ENCODE results near the gene DNAH6. TPM values are rescaled to one million over a fixed set of nuclear protein-coding genes. Genes with fewer than 3 reads are reported as not detected.

The DNAH6 gene
- total and polyA plus RNA-seq, 11 donors, result 0.05 to 0.75 (median 0.10) TPM; not detected in 2

DNA sequence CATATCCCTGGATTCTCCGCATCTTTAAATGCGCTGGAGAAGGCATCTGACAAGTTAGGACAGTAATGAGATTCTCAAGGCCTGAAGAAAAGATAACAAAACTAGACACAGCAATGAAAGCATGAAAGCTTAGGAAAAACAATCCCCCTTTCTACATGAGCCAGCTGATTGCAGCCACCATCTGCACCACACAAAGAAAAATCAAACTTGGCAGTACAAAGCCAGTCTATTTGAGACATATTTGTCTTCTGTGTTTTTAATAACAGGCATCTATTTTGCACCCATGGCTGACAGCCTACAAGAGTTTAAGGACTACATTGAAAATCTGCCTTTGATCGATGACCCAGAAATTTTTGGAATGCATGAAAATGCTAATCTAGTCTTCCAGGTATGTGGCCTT is 281.0 kb downstream of the DNAH6 start:
- intact Hi-C loops (cut with DNase I), result loop anchor here in 1 of 10 donors (10.0 kb wide), 1 partner anchor 418 kb away; no protein-coding TSS in a partner anchor
- H3K4me1 ChIP-seq, result no peaks in the 10 kb centered on the region
- H3K36me3 ChIP-seq, result no peaks in the 10 kb centered on the region
- ATAC-seq, result no peak
- H3K27ac ChIP-seq, result no peak overlapping the region
- no peak for DNase-seq
- 76 to 84% (median 79%) methylated on average over 3 of the region's 3 CpGs for WGBS, 4 donors
- peaks cover 0 to 9% (median 0%) of the 10 kb centered on the region in 12 donors for H3K9me3 ChIP-seq
- no peak overlapping the region for H3K4me3 ChIP-seq
- H3K27me3 ChIP-seq, result no peaks in the 10 kb centered on the region
- TF ChIP-seq, protein P1, sequence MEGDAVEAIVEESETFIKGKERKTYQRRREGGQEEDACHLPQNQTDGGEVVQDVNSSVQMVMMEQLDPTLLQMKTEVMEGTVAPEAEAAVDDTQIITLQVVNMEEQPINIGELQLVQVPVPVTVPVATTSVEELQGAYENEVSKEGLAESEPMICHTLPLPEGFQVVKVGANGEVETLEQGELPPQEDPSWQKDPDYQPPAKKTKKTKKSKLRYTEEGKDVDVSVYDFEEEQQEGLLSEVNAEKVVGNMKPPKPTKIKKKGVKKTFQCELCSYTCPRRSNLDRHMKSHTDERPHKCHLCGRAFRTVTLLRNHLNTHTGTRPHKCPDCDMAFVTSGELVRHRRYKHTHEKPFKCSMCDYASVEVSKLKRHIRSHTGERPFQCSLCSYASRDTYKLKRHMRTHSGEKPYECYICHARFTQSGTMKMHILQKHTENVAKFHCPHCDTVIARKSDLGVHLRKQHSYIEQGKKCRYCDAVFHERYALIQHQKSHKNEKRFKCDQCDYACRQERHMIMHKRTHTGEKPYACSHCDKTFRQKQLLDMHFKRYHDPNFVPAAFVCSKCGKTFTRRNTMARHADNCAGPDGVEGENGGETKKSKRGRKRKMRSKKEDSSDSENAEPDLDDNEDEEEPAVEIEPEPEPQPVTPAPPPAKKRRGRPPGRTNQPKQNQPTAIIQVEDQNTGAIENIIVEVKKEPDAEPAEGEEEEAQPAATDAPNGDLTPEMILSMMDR (IDR thresholded peaks at IDR 0.05), result no peak
- no peak for TF ChIP-seq POLR2A (IDR thresholded peaks at IDR 0.05)

DNA sequence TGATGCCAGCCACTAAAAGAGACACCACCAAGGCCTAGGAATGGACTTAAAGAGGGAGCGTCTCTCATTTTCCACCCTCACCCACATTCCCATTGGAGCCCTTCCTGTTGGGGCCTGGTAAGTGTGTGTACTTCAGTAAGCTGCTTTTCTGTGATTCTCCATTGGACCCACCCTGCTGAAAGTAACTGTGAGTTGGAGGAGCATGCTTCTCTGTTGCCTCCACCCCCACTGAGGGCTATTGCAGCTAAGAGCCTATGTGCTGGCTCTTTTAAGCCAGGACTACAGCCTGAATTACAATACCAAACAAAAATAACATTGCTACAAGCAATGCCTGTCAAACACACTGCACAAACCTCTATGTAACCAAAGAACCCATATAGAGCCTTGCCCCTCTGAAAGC is 283.5 kb downstream of the DNAH6 start:
- Histone ChIP-seq H3K27me3 (no peaks in the 10 kb centered on the region), H3K4me1 (no peaks in the 10 kb centered on the region), H3K4me3 (no peak overlapping the region), H3K36me3 (no peaks in the 10 kb centered on the region), H3K27ac (no peak overlapping the region), H3K9me3 (peaks cover 0 to 4% (median 0%) of the 10 kb centered on the region in 12 donors)
- no peak for TF ChIP-seq POLR2A (IDR thresholded peaks at IDR 0.05)
- TF ChIP-seq, protein P1 (IDR thresholded peaks at IDR 0.05), result no peak
- intact Hi-C loops (cut with DNase I), result loop anchor here in 1 of 10 donors (10.0 kb wide), 1 partner anchor 415 kb away; no protein-coding TSS in a partner anchor
- WGBS, 4 donors, result 90 to 100% (median 96%) methylated on average over 1 of the region's 1 CpG
- ATAC-seq (no peak), DNase-seq (no peak)

DNA sequence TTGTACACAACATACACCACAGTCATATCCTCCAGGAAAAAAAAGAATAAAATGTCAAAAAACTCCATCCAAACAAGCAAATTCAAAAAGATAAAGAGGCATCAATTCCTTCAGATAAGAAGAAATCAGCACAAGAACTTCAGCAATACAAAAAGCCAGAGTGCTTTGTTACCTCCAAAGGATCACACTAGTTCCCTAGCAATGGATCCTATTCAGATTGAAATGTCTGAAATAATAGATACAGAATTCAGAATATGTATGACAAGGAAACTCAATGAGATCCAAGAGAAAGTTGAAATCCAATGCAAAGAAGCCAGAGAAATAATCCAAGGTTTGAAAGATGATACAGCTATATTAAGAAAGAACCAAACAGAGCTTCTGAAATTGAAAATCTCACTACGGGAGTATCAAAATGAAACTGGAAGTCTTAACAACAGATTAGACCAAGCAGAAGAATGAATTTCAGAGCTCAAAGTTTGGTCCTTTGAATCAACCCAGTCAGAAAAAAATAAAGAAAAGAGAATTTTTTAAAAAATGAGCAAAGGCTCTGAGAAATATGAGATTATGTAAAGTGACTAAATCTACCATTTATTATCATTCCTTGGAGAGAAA is 284.0 kb downstream of the DNAH6 start:
- Histone ChIP-seq H3K27me3 (no peaks in the 10 kb centered on the region), H3K4me3 (no peak overlapping the region), H3K9me3 (peaks cover 0 to 4% (median 0%) of the 10 kb centered on the region in 12 donors), H3K36me3 (no peaks in the 10 kb centered on the region), H3K27ac (no peak overlapping the region), H3K4me1 (peaks cover 0 to 3% (median 0%) of the 10 kb centered on the region in 12 donors)
- ATAC-seq (no peak), DNase-seq (no peak)
- TF ChIP-seq POLR2A (IDR thresholded peaks at IDR 0.05), result no peak
- TF ChIP-seq, protein P1 (IDR thresholded peaks at IDR 0.05), result no peak
- whole genome bisulfite sequencing, 4 donors, result 80 to 92% (median 82%) methylated on average over 1 of the region's 1 CpG
- intact Hi-C loops (cut with DNase I), result no loop called here

DNA sequence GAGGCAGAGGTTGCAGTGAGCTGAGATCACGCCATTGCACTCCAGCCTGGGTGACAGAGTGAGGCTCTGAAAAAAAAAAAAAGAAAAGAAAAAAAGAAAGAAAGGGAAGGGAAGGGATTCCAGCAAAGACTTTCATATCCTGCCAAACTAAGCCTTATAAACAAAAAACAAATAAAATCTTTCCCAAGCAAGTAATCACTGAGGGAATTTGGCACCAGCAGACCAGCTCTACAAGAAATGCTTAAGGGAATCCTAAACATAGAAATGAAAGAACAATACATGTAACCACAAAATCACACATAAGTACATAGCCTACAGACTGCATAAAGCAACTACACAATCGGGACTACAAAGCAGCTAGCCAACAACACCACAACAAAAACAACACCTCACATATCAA is 285.5 kb downstream of the DNAH6 start:
- Histone ChIP-seq H3K4me3 (no peak overlapping the region), H3K27me3 (no peaks in the 10 kb centered on the region), H3K27ac (no peak overlapping the region), H3K36me3 (no peaks in the 10 kb centered on the region), H3K4me1 (peaks cover 0 to 9% (median under 1%) of the 10 kb centered on the region in 12 donors), H3K9me3 (peaks cover 0 to 4% (median 0%) of the 10 kb centered on the region in 12 donors)
- WGBS, 4 donors, result 74 to 88% (median 84%) methylated on average over 2 of the region's 2 CpGs
- no peak for ATAC-seq
- TF ChIP-seq POLR2A (IDR thresholded peaks at IDR 0.05), result no peak
- TF ChIP-seq, protein P1 (IDR thresholded peaks at IDR 0.05), result no peak
- intact Hi-C loops (cut with DNase I), result no loop called here
- DNase-seq, result no peak

Data from heart left ventricle (tissue), 16 donors.